GM18870 (cell line): ENCODE results near the gene SLFN12.
"Not testable (repeated sequence)": the region's sequence is repeated elsewhere in the genome, so short reads cannot be mapped to it uniquely, and the experiment has no call there.

Experiments
- ATAC-seq: cut with Tn5 transposase; IDR thresholded peaks from one replicate; pipeline ENCODE4 v1.9.1; 2021; ENCODE audit warnings: moderate library complexity; ENCODE audit not compliant: unreplicated experiment

SLFN12 gene

DNA sequence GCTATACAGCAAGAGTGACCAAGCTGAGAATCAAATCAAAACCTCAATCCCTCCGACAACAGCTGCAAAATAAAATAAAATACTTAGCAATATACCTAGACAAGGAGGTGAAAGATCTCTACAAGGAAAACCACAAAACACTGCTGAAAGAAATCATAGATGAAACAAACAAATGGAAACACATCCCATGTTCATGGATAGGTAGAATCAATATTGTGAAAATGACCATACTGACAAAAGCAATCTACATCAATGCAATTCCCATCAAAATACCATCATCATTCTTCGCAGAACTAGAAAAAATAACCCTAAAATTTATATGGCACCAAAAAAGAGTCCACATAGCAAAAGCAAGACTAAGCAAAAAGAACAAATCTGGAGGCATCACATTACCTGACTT is 17.6 kb downstream of the SLFN12 start:
- not testable (repeated sequence) for ATAC-seq

DNA sequence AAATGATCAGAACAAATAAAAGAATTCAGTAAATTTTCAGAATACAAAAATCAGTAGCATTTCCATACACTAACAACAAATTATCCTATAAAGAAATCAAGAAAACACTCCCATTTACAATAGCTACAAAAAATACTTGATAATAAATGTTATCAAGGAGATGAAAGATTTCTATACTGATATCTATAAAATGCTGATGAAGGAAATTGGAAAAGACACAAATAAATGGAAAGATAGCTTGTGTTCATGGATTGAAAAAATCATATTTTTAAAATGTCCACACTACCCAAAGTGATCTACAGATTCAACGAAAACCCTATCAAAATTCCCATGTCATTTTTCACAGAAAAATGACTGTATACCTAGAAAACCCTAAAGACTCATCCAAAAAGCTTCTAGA is 18.1 kb downstream of the SLFN12 start:
- no peak for ATAC-seq

DNA sequence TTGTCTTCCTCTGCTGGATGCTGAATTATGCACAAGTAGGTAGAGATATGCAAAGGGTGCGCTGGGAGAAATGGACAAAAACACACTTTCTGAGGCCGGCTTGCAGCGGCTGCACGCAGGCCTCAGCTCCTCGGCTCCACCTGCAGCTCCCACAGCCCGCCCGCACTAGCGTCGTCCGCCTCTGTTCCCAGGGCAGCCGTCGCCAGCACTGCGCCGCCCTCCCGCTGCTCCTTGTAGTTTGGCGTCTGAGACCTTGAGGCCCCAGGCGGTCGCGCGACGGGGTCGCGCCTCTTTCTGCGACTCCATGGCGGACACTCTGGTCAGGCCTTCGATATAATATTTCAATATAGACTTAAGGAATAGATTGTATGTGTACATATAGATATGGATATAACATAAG is 24.8 kb downstream of the SLFN12 start:
- no peak for ATAC-seq

DNA sequence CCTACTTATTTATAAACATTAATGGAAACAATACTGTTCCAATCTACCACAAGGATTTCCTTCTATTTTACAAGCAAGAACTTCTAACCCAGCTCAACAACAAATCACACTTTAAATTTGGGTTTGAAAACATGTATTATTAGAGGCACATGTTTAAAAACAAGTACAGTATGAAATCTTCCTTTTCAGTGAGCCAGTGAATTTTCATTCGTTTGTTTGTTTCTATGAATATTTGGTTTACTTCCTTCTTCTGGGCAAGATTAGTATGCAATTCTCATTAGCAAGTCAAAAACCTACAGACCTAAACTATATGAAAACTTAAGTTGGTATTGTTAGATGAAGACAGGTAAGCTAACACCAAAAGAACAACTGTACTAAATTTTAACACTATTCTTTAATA is 25.7 kb downstream of the SLFN12 start:
- ATAC-seq = no peak

DNA sequence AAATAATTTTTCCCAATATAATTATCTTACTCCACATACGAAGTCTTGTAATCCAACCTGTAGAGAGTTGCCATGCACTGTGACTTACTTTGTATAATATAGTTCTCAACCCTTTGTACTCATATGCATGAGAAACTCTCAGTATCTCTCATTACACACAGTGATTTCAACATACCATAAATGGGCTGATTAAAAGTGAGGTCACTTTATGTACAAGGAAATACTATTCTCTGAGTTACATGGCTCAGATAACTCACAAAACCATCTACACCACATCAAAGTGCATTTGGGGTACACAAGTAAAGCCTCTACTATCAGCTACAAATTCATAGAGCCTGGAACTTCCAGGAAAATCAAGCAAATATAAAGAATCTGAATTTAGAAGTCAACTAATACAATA is 27.9 kb downstream of the SLFN12 start:
- no peak for ATAC-seq

DNA sequence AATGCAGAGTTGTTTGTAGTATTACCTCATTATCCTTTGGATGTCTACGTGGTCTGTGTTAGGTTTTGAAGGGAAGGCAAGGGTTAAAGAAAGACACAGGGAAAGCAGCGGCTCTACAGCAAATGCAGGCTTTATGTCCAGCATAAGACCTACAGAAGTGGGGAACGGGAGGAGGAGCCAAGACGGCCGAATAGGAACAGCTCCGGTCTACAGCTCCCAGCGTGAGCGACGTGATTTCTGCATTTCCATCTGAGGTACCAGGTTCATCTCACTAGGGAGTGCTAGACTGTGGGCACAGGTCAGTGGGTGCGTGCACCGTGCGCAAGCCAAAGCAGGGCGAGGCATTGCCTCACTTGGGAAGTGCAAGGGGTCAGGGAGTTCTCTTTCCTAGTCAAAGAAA is 38.5 kb downstream of the SLFN12 start:
- ATAC-seq = not testable (repeated sequence)

DNA sequence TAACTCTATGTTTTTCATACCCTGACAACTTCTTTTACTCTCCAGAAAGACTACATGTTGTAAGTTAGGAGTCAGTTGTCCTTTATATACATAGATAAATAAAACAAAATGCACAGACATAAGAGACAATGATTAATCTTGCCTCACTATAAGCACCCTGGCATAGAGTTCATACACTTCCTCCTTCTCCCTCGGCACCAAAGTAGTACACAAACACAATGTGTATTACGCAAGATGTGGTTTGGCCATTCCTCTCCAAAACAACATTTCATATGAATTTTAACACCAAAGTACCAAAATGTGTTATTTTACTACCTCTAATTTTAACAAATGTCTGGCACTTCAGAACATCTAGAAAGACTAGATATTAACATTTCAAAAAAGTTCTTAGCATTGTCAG is 41.6 kb downstream of the SLFN12 start:
- ATAC-seq = no peak

DNA sequence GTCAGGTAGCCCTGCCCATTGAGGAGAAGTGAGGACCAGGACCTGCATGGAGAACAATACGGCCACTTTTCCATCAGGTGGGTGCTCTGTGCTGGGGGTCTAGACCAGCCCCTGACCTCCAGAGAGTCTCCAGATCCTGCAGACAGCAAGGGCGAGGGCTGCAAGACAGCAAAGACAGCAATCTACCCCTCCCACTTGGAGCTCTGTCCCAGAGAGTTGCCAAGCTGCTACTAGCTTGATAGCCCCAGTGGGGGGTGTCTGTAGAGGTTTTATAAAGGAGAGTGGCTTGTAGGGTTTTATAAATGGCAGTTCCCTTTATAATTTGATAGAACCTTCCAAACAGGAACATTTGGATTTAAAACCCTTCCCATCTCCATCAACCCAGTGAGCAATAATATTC is 42.1 kb downstream of the SLFN12 start:
- no peak for ATAC-seq

DNA sequence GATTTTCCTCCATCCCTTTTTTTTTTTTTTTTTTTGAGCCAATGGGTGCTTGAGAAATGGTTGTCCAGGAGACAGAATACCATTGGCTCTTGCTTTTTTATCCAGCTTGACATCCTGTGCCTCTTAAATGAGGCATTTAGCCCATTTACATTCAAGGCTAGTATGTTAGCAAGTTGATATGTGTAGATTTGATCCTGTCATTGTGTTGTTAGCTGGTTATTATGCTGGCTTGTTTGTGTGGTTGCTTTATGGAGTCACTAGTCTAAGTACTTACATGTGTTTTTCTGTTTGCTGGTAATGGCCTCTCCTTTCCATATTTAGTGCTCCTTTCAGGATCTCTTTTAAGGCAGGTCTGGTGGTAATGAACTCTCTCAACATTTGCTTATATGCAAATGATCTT is 44.8 kb downstream of the SLFN12 start:
- no peak for ATAC-seq

DNA sequence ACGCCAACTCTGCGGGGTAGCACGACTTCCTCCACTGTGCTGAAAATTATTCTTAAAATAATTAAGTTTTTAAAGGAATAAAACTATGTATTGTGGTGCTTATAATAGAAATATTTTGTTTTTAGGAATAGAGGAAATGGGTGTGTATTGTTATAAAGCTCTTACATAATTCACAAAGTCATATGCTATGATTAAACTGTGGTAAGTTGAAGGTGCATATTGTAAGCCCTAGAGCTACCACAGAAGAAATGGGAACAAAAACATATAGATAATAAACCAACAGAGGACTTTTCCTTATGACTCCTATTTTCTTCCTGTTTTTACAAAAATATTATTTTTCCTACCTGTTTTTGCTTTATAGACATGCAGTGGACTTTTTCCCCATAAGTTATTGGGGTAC is 54.6 kb downstream of the SLFN12 start:
- ATAC-seq = no peak

DNA sequence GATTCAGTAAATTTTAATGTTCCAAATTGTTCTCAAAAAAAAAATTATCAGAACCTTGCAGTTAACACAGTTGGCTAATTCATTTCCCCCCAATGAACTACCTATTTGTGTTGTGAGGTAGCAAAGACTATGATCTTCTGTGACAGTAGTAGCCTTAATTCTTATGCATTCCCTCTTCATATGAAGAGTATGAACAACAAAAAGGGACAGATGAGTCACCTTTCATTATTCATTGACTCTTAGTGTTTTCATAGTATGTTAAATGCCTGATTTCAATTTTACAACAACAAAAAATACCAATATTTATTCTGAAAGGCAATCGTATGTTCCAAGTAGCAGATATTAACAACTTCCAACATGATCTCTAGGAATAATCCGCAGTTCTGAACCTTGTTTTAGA is 55.2 kb downstream of the SLFN12 start:
- no peak for ATAC-seq

DNA sequence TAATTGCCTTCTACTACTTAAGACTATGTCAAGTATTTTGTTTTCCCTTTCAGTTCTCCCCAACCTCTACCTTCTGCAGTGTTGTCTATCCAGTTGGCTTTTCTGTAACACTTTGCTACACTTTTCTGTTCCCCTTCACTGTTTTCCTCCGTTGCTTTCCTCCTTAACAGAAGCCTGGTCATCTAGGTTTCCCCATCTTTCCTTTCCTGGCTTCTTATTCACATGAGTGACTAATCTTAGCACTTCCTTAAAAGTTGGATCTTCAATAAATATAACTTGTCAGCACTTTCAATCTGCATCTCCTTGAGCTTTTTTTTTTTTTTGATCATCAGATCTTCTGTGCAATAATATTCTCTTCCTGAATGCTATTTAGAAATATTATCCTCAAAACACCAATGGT is 56.1 kb downstream of the SLFN12 start:
- no peak for ATAC-seq

DNA sequence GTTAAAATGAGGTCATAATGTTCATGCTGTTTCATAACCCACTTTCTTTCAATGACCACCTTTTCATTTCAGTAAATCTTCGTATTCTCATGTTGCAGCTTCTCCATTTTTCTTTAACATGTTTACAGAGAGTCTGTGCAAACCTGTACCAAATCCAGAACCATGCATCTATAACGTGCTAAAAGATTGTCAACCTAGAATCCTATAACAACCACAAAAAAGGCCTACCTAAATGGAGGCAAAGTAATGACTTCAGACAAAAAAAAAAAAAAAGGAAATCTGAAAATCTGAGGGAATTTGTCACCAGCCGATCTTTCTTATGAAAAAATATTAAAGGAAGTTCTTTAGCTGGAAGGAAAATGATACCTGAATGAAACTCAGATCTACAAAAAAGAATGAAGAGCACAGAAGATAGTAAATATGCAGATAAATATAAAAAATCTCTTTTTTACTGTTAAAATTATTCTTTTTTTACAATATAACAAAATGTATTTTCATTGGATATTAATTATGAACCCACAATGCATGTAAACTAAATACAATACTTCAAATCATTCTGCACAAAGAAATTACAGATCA is 57.4 kb downstream of the SLFN12 start:
- ATAC-seq = no peak

DNA sequence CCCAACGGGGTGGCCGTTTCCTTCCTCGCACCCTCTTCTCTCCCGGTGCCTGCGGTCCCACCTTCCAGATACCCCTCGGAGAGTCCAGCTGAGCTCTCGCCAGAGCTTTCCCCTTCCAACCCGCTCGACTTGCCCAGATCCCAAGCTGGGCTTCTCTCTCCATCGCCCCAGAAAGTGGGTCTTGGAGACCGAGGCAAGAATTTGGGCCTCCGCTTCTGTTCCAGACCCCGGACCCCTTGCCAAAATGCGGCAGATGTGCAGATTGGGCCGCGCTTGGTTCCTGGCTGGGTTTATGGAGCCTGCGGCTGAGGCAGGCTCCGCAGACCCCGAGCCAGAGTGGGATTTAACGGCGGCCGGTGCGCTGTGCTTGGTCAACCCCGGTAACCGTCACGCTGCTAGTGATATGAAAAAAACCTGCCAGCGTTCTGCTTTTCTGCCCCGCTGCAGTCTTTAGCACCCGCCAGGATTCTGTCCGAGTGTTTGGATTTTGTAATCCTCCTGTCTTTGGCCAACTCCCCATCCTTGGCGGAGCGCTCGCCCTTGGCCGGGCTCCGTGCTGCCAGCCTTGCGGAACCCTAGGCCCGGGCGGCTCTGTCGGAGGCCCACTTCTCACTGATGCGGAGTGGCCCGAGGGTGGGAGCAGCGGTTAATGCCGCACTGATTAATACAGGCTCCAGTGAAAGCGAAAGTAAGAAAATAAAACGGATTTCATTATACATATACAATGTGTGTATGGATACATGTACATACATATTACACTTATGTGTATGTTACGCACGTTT is 58.1 kb downstream of the SLFN12 start:
- no peak for ATAC-seq

DNA sequence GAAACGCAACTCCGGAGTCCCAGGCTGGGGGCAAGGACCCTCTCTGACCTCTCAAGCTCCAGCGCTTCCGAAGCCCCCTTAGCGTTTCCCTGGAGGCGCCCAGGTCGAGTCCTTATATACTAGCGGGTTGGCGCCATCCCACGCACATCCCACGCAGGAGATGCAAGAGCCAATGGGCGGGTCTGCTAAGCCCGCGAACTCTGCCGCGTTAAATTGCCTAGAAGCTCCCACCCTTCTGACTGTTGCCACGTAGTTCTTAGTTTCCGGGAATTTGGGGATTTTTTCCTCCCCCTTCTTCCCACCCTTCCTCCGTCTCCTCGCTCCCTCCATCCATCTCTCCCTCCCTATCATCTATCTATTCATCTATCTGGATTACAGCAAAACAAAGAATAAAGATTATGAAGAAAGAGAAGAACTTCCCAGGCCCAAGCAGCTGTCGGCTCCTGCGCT is 58.7 kb downstream of the SLFN12 start, which contains the start of gene SLFN11:
Gene SLFN11, minus strand, starts transcription at position 88 of the 450 bp plus-strand sequence. CDS start 9,814 bp downstream, outside the sequence.
- ATAC-seq = no peak

DNA sequence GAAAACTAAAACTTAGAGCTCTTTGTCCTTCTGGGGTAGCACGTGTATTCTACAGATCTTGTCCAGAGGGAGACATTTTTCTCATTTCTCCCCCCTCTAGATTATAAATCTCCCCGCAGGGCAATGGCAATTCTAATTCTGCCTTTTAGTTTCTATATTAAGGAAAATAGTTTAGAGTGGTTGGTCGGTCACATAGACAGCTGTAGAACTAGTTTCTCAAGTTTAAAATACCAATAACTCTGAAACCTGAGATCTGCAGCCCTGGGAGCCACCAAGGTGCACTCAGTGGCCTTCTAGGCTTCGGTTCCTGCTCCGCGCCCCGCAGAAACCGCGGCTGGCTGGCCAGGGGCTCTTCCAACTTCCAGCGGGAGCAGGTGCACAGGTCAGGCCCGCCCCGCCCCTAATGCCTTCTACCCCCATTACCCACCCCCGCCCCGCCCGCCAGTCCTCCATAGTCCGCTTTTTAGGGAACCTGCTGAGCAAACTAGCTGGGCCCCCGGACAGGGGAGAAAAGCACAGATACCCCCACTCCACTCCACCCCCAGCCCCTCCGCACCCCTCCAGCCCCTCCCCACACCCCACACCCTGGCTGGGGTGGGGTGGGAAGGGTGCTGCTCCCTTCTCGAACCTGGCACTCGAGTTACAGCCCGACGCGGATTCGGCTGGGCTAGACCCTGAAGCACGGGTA is 59.3 kb downstream of the SLFN12 start:
- no peak for ATAC-seq

DNA sequence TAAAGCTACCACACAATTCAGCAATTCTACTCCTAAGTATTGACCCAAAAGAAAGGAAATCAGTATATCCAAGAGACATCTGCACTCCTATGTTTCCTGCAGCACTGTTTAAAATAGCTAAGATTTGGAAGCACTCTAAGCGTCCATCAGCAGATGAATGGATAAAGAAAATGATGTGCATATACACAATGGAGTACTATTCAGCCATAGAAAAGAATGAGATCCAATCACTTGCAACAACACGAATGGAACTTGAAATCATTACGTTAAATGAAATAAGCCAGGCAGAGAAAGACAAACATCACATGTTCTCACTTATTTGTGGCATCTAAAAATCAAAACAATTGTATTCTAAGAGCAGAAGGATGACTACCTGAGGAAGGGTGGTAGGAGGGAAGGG is 60.4 kb downstream of the SLFN12 start:
- ATAC-seq = no peak

DNA sequence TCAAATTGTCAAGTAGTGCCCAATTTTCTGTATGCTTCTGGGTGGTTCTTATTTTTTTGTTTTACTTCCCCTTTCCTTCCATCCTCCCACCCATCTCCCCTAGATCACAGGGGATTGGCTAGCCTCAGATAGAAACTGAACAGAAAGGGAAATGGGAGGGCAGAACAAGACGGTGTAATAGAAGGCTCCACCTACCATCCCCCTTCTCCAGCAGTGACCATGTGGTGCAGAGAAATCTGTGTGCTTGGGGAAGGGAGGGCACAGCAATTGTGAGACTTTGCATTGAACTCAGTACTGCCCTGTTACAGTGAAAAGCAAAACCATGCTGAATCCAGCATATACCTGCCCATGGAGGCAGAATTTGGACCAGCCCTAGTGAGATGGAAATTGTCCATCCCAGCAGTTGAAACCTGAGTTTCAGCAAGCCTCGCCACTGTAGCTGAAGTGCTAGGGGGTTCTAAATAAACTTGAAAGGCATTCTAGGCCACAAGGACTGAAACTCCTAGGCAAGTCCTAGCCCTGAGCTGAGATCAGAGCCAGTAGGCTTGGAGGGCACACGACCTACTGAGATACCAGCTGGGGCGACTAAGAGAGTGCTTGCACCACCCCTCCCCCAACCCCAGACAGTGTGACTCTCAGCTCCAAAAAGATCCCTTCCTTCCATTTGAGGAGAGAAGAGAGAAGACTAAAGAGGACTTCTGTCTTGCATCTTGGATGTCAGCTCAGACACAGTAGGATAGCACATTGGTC is 64.0 kb downstream of the SLFN12 start:
- peak; percentile 91 for ATAC-seq

DNA sequence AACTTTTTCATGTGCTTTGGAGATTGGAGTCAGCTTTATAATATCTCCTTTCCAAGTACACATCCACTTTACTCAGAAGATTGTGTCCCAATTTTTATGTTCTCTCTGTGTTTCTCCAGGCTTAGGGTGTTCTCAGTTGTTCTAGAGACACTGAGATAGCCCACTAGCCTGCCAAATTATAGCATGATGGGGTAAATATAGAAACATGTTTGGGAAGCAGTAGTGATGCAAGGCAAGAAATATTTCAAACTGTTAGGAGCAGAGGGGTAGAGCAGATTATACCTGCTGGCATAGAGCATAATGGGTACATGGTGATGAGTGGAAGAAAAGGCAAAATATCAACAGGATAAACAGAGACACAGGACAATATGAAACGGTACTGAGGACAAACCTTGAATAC is 71.3 kb downstream of the SLFN12 start:
- no peak for ATAC-seq
